PC-9 (cell line): ENCODE results near the gene ATXN7L2.

Experiments used
- EZH2 ChIP-seq: fragments of 200-600 bp; sonication (generic); IDR thresholded peaks from 2 replicates; pipeline ENCODE4 v1.8.0; 2017; ENCODE audit warnings: antibody characterized with exemption, low read depth
- TF ChIP-seq, protein P1 (sequence below): fragments of 200-600 bp; sonication (generic); conservative IDR thresholded peaks from 2 replicates; pipeline ENCODE4 v1.6.1; 2017; ENCODE audit warnings: mixed run types, antibody characterized with exemption, mild to moderate bottlenecking, moderate library complexity

DNA sequence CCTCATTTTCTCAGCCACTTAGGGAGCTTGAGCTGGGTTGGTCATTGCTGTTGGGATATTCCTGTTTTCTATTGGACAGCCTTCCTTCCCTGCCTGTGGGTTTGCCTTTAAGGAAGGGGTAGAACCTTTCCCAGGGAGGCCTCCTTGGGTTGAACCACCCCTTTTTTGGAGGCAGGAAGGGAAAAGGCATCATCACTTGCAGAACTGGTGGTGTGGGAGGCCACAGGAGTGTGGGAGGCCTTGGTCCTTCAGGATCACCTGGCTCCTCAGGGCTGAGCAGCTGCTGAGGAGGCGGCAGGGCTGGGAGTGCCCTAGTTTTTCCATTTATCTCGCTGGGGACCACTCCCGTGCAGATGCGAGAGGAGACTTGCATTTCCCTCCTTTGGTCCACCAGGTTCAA is 9.5 kb downstream of the ATXN7L2 start:
- TF ChIP-seq, protein P1, sequence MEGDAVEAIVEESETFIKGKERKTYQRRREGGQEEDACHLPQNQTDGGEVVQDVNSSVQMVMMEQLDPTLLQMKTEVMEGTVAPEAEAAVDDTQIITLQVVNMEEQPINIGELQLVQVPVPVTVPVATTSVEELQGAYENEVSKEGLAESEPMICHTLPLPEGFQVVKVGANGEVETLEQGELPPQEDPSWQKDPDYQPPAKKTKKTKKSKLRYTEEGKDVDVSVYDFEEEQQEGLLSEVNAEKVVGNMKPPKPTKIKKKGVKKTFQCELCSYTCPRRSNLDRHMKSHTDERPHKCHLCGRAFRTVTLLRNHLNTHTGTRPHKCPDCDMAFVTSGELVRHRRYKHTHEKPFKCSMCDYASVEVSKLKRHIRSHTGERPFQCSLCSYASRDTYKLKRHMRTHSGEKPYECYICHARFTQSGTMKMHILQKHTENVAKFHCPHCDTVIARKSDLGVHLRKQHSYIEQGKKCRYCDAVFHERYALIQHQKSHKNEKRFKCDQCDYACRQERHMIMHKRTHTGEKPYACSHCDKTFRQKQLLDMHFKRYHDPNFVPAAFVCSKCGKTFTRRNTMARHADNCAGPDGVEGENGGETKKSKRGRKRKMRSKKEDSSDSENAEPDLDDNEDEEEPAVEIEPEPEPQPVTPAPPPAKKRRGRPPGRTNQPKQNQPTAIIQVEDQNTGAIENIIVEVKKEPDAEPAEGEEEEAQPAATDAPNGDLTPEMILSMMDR, result no peak
- no peak for TF ChIP-seq EZH2
